ENCODE results near the gene LCN10.

LCN10 gene

GRCh38 chr9:136734837-136735496 lies 7.8 kb downstream of the LCN10 start:
- no peak for DNase-seq

GRCh38 chr9:136733611-136734010 lies 9.1 kb downstream of the LCN10 start:
- no peak for DNase-seq

- no peak for DNase-seq
Measured at GRCh38 chr9:136732444-136733178, 10.1 kb downstream of the LCN10 start.

GRCh38 chr9:136729926-136730325 lies 12.8 kb downstream of the LCN10 start:
- no peak for DNase-seq

- DNase-seq = no peak
Measured at GRCh38 chr9:136729144-136729543, 13.6 kb downstream of the LCN10 start.

- no peak for DNase-seq
Measured at GRCh38 chr9:136728548-136729123, 14.1 kb downstream of the LCN10 start.

- DNase-seq = peak; percentile 83
Measured at GRCh38 chr9:136728080-136728547, 14.6 kb downstream of the LCN10 start.

- no peak for DNase-seq
Measured at GRCh38 chr9:136726631-136727191, 16.0 kb downstream of the LCN10 start.

- no peak for DNase-seq
Measured at GRCh38 chr9:136726118-136726517, 16.6 kb downstream of the LCN10 start.

- no peak for DNase-seq
Measured at GRCh38 chr9:136725612-136726011, 17.1 kb downstream of the LCN10 start.

- DNase-seq = no peak
Measured at GRCh38 chr9:136724772-136725171, 18.0 kb downstream of the LCN10 start.

GRCh38 chr9:136723989-136724388 lies 18.8 kb downstream of the LCN10 start:
- DNase-seq = no peak

GRCh38 chr9:136723362-136723976 lies 19.3 kb downstream of the LCN10 start:
- DNase-seq = no peak

- DNase-seq = no peak
Measured at GRCh38 chr9:136722969-136723356, 19.8 kb downstream of the LCN10 start.

- no peak for DNase-seq
Measured at GRCh38 chr9:136722093-136722968, 20.4 kb downstream of the LCN10 start.

GRCh38 chr9:136721339-136722092 lies 21.2 kb downstream of the LCN10 start:
- DNase-seq = no peak

GRCh38 chr9:136720898-136721338 lies 21.8 kb downstream of the LCN10 start:
- no peak for DNase-seq

- no peak for DNase-seq
Measured at GRCh38 chr9:136720251-136720897, 22.4 kb downstream of the LCN10 start.

GRCh38 chr9:136719195-136719880 lies 23.4 kb downstream of the LCN10 start:
- DNase-seq = no peak

Data from NCI-H2171 treated with DMSO at 0.1 percent for 48 hours (cell line).